ENCODE data around the gene RTN4RL1.

GRCh38 chr17:2067048-2067561 lies 42.0 kb upstream of the RTN4RL1 start:
- TF ChIP-seq POLR2A (IDR thresholded peaks at IDR 0.05) (no peak), CTCF (IDR thresholded peaks at IDR 0.05) (no peak)

Data from right lobe of liver (tissue), 4 donors.